Activated naive CD4-positive, alpha-beta T cell treated with anti-CD3 and anti-CD28 coated beads, Interleukin-2, amount 50 U/mL, for 16 hours (primary cell): ENCODE measurements around the gene S100A16.
"Not testable (repeated sequence)": the region's sequence is repeated elsewhere in the genome, so short reads cannot be mapped to it uniquely, and the experiment has no call there.

Experiments used
- DNase-seq: peaks from one replicate; pipeline ENCODE4 v3.0.0-alpha.2; 2020

Gene S100A16

GRCh38 chr1:153582836-153583235, 30.1 kb downstream of the S100A16 start:
- not testable (repeated sequence) for DNase-seq

- DNase-seq: no peak
Observed at GRCh38 chr1:153578936-153579335, 34.0 kb downstream of the S100A16 start.

GRCh38 chr1:153578490-153578889, 34.4 kb downstream of the S100A16 start:
- no peak for DNase-seq

- DNase-seq: no peak
Observed at GRCh38 chr1:153577624-153578051, 35.3 kb downstream of the S100A16 start.

- DNase-seq: no peak
Observed at GRCh38 chr1:153577138-153577537, 35.8 kb downstream of the S100A16 start.

- not testable (repeated sequence) for DNase-seq
Observed at GRCh38 chr1:153575497-153575896, 37.4 kb downstream of the S100A16 start.

- DNase-seq: not testable (repeated sequence)
Observed at GRCh38 chr1:153575081-153575491, 37.9 kb downstream of the S100A16 start.

- DNase-seq: no peak
Observed at GRCh38 chr1:153573351-153573750, 39.6 kb downstream of the S100A16 start.

GRCh38 chr1:153572569-153573015, 40.3 kb downstream of the S100A16 start:
- peak; percentile 52 for DNase-seq

- DNase-seq: no peak
Observed at GRCh38 chr1:153571706-153572105, 41.2 kb downstream of the S100A16 start.

GRCh38 chr1:153570874-153571273, 42.1 kb downstream of the S100A16 start:
- no peak for DNase-seq

GRCh38 chr1:153569465-153569864, 43.5 kb downstream of the S100A16 start:
- DNase-seq: no peak

- peak; percentile 76 for DNase-seq
Observed at GRCh38 chr1:153568367-153569099, 44.4 kb downstream of the S100A16 start.

GRCh38 chr1:153567621-153568366, 45.1 kb downstream of the S100A16 start:
- DNase-seq: peak; percentile 55

- DNase-seq: peak; percentile 87
Observed at GRCh38 chr1:153566414-153567371, 46.2 kb downstream of the S100A16 start.

GRCh38 chr1:153565529-153566374, 47.2 kb downstream of the S100A16 start, which contains the start of gene S100A2:
Gene S100A2 (minus strand): TSS chr1:153565844. CDS start chr1:153563877, 1,967 bp downstream.
- DNase-seq: peak; percentile 57

GRCh38 chr1:153563991-153564390, 48.9 kb downstream of the S100A16 start:
- no peak for DNase-seq

GRCh38 chr1:153563483-153563901, 49.4 kb downstream of the S100A16 start:
- no peak for DNase-seq

- not testable (repeated sequence) for DNase-seq
Observed at GRCh38 chr1:153562021-153562420, 50.9 kb downstream of the S100A16 start.

GRCh38 chr1:153561466-153561985, 51.4 kb downstream of the S100A16 start:
- no peak for DNase-seq

- no peak for DNase-seq
Observed at GRCh38 chr1:153560771-153561465, 52.0 kb downstream of the S100A16 start.
